Activated CD4-positive, alpha-beta T cell treated with anti-CD3 and anti-CD28 coated beads for 48 hours (primary cell): Measurements from ENCODE around the gene AHI1.

Source experiments
- DNase-seq: peaks from one replicate; pipeline ENCODE4 v3.0.0-alpha.2; 2020

The AHI1 gene

GRCh38 chr6:135286962-135287538 is 210.5 kb downstream of the AHI1 start:
- no peak for DNase-seq

- no peak for DNase-seq
Observed at GRCh38 chr6:135285165-135285564, 212.4 kb downstream of the AHI1 start.

- no peak for DNase-seq
Observed at GRCh38 chr6:135283926-135284325, 213.6 kb downstream of the AHI1 start.

GRCh38 chr6:135282395-135282794 is 215.1 kb downstream of the AHI1 start:
- DNase-seq, result no peak

DNA sequence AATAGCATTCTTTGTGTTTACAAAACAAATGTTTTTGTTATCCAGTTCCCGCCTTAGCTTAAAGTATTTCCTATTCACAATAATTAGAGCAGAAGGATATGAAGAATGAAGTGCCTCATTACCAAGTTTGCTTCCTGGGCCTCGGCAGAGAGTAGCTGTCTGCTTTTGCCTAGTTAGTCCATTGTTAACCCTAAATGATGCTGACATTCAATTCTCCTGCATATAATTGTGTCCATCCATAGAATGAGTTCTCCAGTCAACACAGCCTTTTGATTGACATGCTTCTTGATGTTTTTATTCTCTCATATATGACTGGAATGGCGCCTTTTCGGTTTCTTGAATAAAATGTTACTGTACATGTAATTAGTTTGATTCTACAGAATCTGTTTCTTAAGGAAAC is 215.6 kb downstream of the AHI1 start:
- no peak for DNase-seq

DNA sequence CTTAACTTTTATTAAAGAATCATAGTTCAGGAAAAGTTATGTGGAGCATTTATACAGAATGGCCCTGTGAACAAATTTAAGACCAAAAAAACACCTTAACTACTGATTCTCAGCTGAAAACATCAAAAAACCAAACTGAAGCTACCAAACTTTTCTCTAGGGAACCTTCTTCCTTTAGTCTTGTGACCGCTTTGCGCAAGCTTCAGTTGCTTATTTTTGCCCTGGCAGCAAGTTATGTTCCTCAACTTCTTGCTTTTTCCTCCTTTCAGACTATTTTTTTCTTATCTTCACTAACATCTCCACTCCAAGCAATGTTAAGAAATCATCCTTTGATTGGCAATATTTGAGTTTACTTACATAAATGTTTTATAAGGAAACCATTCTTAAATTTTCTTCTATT is 216.3 kb downstream of the AHI1 start:
- DNase-seq, result no peak

DNA sequence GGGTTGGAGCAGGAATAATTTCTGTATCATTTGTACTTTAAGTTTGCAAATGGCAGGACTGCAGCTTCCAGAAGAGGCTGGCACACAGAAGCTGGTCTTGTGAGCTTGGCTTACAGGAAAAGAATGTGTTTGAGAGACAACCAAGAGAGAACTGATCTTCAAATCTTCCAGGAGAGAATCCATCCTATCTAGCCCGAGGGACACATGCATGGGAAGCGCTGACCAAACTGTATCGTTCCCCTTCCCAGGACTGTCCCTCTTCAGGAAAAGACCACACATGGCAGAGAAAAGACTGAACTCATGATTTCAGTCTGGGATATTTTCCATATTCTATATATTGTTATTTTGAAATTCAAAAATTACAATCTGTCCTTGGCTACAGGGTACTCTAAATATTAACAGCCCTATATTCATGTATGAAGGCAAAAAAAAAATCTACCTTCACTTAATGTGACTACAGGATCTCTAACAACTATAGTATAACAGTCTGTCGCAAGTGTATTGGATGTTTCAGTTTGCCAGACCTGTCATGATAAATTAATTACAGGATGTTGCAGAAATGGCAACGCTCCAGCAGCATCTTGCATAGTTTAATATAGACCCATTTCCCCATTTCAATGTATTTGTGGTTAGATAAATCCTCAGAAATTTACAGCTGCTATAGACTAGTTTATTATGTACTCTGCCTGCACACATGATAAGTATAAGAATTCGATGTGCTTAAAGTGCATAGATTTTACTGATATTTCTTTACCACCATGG is 217.0 kb downstream of the AHI1 start:
- no peak for DNase-seq

GRCh38 chr6:135277422-135277821 is 220.1 kb downstream of the AHI1 start:
- DNase-seq, result no peak

DNA sequence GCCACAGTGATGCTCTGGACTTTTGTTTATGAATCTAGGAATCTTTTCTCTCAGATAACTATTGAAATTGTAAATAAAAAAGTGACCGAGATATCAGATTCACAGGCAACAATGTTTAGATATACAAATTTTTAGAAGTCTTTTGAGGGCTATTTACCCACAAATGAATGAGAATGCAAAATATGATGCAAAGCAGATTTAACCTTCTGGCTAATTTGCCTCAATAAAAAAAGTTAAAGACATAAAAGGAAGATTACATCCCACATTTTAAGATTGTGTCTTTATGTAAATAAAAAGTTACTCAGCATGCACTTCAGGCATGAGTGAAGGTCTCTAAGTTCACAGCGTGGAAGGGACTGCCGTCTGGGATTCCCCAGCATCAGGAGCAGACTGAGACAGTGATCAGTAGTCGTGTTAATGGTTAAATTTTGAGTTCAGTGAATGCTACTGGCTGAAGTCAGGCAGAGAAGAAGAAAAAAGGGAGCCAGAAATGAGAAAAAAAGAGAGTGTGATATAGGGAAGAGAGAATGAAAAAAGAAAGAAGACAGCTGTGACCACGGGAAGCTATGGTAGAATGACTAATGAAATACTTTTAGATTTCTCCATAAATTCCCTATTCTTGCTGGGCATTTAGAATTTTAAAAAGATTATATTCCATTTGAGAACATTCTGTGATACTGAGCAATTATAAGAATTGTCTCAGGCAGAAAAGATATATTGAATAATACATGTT is 222.8 kb downstream of the AHI1 start:
- no peak for DNase-seq

DNA sequence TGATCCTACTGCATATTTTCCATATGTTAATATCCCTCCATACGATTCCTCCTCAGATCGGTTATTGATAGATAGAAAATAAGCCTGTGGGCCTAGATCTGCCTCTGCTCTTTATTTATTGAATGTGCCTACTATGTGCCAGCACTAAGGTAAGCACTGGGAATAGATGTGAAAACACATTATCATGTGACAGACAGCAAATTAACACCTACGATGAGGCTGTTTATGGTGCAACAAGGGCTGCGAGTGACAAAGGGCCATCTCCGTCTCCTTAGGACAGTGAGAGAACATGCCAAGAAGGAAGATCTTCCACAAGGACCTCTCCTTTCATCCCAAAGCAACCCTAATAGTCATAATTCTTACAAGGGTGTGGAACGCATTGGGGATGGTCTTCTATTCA is 225.9 kb downstream of the AHI1 start:
- no peak for DNase-seq

DNA sequence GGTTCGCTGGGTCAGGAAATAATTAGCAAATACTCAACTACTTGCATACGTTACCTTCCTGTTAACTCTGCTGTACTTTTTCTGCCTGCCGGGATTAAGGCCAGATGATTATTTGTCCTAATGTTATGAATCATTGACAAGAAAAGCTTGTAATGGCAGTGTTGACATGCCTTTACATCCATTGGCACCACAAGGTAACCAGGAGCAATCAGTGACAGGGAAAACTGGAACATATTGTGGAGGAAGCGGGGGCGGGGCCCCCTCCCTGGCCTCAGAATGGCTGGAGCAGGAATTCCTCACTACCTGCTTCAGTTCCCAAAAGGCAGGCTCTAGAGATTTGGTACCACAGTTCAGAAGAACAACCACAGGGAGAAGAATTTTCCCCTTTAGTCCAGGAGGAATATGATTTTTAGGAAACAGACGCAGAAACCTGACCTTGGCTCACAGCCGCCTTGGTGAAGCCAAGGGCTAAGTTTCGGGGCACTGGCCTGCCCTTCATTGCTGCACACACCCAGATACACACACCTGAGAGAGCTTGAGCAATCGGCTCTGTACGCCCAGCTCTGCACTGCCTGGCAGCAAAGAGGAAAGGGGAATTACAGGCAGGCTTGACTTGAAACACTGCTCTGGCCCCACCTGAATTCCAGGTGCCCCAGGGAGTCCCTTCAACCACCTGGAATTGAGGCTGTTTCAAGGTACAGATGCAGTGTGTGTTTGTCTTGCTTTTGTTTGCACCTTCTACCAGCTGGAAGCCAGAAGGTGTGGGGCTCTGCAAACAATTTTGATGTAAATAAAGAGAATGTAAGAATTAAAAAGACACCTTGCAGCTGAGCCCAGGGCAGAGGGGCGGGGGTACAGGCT is 226.6 kb downstream of the AHI1 start:
- no peak for DNase-seq

DNA sequence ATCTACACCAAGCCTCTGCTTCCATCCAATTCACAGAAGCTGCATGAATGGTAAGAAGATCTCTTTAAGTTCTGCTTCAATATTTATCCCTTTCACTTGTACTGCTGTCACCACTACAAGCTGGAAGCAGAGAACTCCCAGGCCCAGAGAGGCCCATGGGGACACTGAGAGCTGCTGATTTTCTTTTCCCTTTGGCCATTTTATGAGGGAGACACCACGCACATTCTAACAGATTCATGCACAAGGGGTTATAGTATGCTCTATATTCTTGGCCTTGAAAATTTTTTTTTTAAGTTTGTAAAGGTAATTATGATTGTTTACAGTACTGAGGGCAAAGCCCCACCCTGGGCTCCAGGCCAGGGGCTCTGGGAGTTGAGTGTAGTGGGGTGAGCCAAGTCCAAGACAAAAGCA is 228.1 kb downstream of the AHI1 start:
- DNase-seq, result no peak

DNA sequence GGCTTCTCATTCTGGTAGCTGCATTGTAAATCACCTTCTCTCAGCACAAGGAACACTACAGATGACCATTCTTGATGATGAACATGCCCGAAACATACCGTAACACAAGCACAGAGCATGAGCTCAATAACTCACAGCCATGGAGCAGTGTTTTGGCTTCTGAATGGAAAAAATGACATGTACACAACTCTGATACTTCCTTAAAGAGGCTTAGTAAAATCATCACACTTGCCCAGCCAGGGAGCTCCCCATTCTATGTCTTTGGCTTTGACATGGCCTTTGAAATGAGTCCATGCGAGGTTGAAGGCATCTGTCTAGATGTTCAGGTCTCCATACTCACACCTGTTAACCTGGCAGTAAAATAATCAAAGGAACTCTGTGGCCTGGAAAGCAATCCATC is 228.8 kb downstream of the AHI1 start:
- DNase-seq, result no peak

- DNase-seq, result no peak
Observed at GRCh38 chr6:135268263-135268662, 229.3 kb downstream of the AHI1 start.

GRCh38 chr6:135267085-135267484 is 230.5 kb downstream of the AHI1 start:
- DNase-seq, result no peak

DNA sequence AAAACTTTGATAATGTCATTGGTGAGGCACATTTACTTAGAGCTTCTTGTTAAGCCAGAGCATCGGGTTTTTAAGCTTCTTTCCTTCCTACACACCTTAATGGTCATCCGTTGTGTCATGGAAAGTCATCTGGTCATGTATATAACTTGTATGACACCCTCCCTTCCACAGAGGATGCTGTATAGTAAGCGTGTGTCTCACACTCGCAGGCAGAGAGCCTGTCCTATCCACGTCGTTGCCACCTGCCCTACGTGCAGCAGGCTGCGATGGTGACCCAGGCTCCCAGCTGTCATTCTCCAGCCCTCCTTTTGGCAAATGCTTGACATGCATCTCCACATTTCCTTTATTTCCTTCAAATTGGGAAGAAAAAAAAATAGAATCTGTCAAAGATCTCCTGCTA is 230.9 kb downstream of the AHI1 start:
- no peak for DNase-seq

DNA sequence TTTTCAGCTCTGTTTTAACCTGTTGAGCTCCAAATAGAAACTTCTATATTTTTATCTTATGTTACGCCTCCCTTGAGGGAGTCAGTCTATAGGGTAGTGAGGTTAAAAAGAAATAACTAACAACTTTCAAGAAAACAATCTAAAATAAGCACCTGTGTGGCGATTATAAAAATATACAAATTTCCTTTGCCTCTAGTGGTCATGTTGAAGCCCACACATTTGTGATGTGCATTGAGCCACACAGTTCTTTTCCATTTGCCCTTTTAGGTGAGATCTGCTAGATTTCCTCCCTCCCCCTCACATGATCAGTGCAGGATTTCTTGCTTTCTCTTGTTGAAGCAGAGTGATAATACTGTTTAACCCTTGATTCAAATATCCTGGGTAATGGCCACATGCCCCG is 232.3 kb downstream of the AHI1 start:
- DNase-seq, result no peak

- DNase-seq, result no peak
Observed at GRCh38 chr6:135261872-135262725, 235.4 kb downstream of the AHI1 start.

GRCh38 chr6:135260612-135261011 is 236.9 kb downstream of the AHI1 start:
- no peak for DNase-seq

DNA sequence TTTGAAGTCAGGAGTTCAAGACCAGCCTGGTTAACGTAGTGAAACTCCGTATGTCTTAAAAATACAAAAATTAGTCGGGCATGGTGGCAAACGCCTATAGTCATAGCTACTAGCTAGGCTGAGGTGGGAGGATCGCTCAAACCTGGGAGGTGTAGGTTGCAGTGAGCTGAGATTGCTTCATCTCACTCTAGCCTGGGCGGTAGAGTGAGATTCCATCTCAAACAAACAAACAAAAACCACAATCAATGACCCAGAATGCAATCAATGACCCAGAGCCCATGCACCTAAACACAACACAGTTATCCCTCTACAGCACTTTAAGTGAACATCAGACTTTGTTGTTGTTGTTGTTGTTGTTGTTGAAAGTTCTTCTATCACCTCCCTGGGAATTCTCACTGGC is 238.6 kb downstream of the AHI1 start:
- DNase-seq, result no peak

GRCh38 chr6:135257631-135258405 is 239.7 kb downstream of the AHI1 start:
- DNase-seq, result no peak
